Measurements from ENCODE around the gene ZNF224. TPM values are rescaled to one million over a fixed set of nuclear protein-coding genes. Genes with fewer than 3 reads are reported as not detected.

The ZNF224 gene
- total RNA-seq, 1 experiment from 2014 or later = 14.8 TPM

DNA sequence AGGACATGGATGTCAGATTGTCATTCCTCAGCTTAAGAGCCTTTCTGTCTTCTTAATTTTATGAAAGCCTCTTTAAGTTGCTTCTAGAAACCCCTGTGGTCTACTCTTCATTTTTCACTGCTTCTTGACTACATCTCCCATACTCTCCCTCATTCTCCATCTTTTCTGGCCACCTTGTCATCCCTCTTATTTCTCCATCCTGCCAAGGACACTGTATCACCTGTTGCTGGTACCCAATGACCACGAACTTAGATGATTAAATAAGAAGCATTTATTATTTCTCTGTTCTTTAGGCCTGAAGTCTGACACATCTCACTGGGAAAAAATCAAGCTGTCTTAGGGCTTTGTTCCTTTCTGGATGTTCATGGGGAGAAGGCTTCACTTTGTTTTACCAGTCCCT, 33.1 kb upstream of the ZNF224 start (continued):
- TF ChIP-seq, protein P1, sequence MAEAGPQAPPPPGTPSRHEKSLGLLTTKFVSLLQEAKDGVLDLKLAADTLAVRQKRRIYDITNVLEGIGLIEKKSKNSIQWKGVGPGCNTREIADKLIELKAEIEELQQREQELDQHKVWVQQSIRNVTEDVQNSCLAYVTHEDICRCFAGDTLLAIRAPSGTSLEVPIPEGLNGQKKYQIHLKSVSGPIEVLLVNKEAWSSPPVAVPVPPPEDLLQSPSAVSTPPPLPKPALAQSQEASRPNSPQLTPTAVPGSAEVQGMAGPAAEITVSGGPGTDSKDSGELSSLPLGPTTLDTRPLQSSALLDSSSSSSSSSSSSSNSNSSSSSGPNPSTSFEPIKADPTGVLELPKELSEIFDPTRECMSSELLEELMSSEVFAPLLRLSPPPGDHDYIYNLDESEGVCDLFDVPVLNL (CRISPR knock-in tag; IDR thresholded peaks at IDR 0.05; ENCODE audit: borderline replicate concordance, low read depth) = no peak
- no peak for TF ChIP-seq ZNF232 (CRISPR knock-in tag; IDR thresholded peaks at IDR 0.05)
- no peak for TF ChIP-seq CBFB (CRISPR knock-in tag; IDR thresholded peaks at IDR 0.05; ENCODE audit: low read depth)
- TF ChIP-seq ATF6 (CRISPR knock-in tag; IDR thresholded peaks at IDR 0.05) = no peak
- no peak for TF ChIP-seq ZSCAN18 (CRISPR knock-in tag; IDR thresholded peaks at IDR 0.05)
- no peak for TF ChIP-seq ZNF671 (CRISPR knock-in tag; IDR thresholded peaks at IDR 0.05)
- TF ChIP-seq, protein P2, sequence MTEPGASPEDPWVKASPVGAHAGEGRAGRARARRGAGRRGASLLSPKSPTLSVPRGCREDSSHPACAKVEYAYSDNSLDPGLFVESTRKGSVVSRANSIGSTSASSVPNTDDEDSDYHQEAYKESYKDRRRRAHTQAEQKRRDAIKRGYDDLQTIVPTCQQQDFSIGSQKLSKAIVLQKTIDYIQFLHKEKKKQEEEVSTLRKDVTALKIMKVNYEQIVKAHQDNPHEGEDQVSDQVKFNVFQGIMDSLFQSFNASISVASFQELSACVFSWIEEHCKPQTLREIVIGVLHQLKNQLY (CRISPR knock-in tag; IDR thresholded peaks at IDR 0.05) = no peak
- TF ChIP-seq CREM (CRISPR knock-in tag; IDR thresholded peaks at IDR 0.05) = no peak
- no peak for TF ChIP-seq ATF2 (CRISPR knock-in tag; IDR thresholded peaks at IDR 0.05; ENCODE audit: borderline replicate concordance, low read depth)
- no peak for TF ChIP-seq OVOL2 (CRISPR knock-in tag; IDR thresholded peaks at IDR 0.05; ENCODE audit: borderline replicate concordance)
- TF ChIP-seq ZNF396 (CRISPR knock-in tag; IDR thresholded peaks at IDR 0.05; ENCODE audit: borderline replicate concordance) = no peak

GRCh38 chr19:44066305-44066704, 27.9 kb upstream of the ZNF224 start:
- Mint-ChIP-seq H3K27me3 (ENCODE audit: low read depth) (peaks cover 7% of the 10 kb centered on the region; the same call in 1 of the 2 replicates), H3K4me1 (peaks cover 4% of the 10 kb centered on the region; the same call in 1 of the 2 replicates), H3K9me3 (peaks cover 58% of the 10 kb centered on the region), H3K27ac (no peak overlapping the region), H3K4me3 (no peak overlapping the region), H3K36me3 (peaks cover 70% of the 10 kb centered on the region)
- ChIA-PET CTCF (no interaction called here), POLR2A (no interaction called here)
- no peak for ATAC-seq
- no peak for DNase-seq (ENCODE audit: low spot score)
- no peak for TF ChIP-seq ZSCAN18 (CRISPR knock-in tag; IDR thresholded peaks at IDR 0.05)
- TF ChIP-seq, protein P1 (CRISPR knock-in tag; IDR thresholded peaks at IDR 0.05; ENCODE audit: borderline replicate concordance, low read depth) = no peak
- no peak for TF ChIP-seq RORB (CRISPR knock-in tag; IDR thresholded peaks at IDR 0.05)
- TF ChIP-seq CTCF (IDR thresholded peaks at IDR 0.05) = no peak
